ENCODE measurements around the gene SLC5A10.
A peak's percentile ranks its signal among the peaks of the same experiment; 100 is the strongest.

DNA sequence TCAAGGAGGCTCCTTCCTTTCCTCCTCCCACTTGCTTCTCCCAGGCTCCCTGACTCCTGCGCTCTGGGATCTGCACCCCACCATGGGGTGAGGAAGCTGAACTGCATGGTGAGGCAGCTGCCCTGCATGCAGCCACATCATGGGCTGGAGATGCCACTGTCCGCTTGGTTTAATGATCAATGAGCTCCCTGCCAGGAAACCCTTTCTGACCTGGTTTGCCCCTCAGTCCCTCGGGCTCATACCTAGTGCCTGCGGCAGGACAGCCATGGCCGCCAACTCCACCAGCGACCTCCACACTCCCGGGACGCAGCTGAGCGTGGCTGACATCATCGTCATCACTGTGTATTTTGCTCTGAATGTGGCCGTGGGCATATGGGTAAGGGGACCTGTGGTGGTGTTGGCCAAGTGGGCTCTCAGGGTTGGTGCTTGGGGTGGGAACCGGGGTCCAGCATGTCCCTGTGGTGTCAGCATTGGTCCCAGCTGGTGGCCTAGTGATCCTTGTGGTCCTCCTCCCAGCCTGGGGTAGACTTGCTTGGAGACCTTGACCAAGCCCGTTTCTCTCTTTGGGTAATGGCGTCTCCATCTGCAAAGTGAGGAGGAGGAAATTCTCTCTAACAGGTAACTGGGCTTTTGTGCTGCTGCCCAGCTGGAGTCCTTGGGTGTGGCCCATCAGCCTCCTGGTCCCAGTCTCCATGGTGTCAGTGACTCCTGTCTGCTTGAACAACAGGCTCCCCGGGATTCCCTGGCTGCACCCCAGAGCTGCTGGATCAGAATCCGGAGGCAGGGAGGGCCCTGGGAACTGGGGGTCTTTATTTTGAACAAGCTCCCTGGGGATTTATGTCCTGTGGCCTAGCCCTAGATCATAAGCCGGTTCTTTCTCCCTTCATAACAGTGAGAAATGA is at the start of gene SLC5A10:
- TF ChIP-seq, protein P1, sequence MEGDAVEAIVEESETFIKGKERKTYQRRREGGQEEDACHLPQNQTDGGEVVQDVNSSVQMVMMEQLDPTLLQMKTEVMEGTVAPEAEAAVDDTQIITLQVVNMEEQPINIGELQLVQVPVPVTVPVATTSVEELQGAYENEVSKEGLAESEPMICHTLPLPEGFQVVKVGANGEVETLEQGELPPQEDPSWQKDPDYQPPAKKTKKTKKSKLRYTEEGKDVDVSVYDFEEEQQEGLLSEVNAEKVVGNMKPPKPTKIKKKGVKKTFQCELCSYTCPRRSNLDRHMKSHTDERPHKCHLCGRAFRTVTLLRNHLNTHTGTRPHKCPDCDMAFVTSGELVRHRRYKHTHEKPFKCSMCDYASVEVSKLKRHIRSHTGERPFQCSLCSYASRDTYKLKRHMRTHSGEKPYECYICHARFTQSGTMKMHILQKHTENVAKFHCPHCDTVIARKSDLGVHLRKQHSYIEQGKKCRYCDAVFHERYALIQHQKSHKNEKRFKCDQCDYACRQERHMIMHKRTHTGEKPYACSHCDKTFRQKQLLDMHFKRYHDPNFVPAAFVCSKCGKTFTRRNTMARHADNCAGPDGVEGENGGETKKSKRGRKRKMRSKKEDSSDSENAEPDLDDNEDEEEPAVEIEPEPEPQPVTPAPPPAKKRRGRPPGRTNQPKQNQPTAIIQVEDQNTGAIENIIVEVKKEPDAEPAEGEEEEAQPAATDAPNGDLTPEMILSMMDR (IDR thresholded peaks at IDR 0.05): peak in 1 of 6 experiments; percentile 20
- no peak for TF ChIP-seq POLR2A (IDR thresholded peaks at IDR 0.05)

Measured in esophagus squamous epithelium (tissue), 4 donors.